ENCODE data around the gene ADORA1.

The ADORA1 gene

GRCh38 chr1:203213126-203213525 lies 85.6 kb downstream of the ADORA1 start:
- DNase-seq (ENCODE audit: low spot score), result no peak

- DNase-seq (ENCODE audit: low spot score), result no peak
Measured at GRCh38 chr1:203214871-203215270, 87.3 kb downstream of the ADORA1 start.

- no peak for DNase-seq (ENCODE audit: low spot score)
Measured at GRCh38 chr1:203215573-203215972, 88.0 kb downstream of the ADORA1 start.

- peak; percentile 59 for DNase-seq (ENCODE audit: low spot score)
Measured at GRCh38 chr1:203216274-203217138, 89.0 kb downstream of the ADORA1 start.
